H9 (cell line): Measurements from ENCODE around the gene DHRS7B. TPM values are rescaled to one million over a fixed set of nuclear protein-coding genes. Genes with fewer than 3 reads are reported as not detected.

Experiments used
- DNase-seq: peaks from one replicate; pipeline ENCODE4 v3.0.0-alpha.2; 2017
- H2AFZ ChIP-seq: one replicate; pipeline ENCODE4 v1.6.1; 2013; ENCODE audit warnings: mild to moderate bottlenecking, low read length, control low read depth, moderate library complexity
- H2AK5ac ChIP-seq: 2 replicates; pipeline ENCODE4 v1.6.1; 2013; ENCODE audit warnings: low read length, control low read depth, mixed read lengths; ENCODE audit not compliant: insufficient read length
- H2BK120ac ChIP-seq: one replicate; pipeline ENCODE4 v1.6.1; 2013; ENCODE audit warnings: low read depth, mild to moderate bottlenecking, low read length, control low read depth, inconsistent platforms; ENCODE audit not compliant: poor library complexity, severe bottlenecking
- H2BK12ac ChIP-seq: 2 replicates; pipeline ENCODE4 v1.6.1; 2013; ENCODE audit warnings: low read length, control low read depth, mixed read lengths, low read depth; ENCODE audit not compliant: insufficient read length
- H2BK15ac ChIP-seq: 2 replicates; pipeline ENCODE4 v1.6.1; 2013; ENCODE audit warnings: low read depth, low read length, control low read depth
- H2BK20ac ChIP-seq: one replicate; pipeline ENCODE4 v1.6.1; 2013; ENCODE audit warnings: low read depth, mild to moderate bottlenecking, low read length, control low read depth, inconsistent platforms; ENCODE audit not compliant: poor library complexity, severe bottlenecking
- H2BK5ac ChIP-seq: 2 replicates; pipeline ENCODE4 v1.6.1; 2013; ENCODE audit warnings: low read length, control low read depth, mixed read lengths; ENCODE audit not compliant: insufficient read length
- H3K14ac ChIP-seq: 2 replicates; pipeline ENCODE4 v1.6.1; 2013; ENCODE audit warnings: low read length, control low read depth; ENCODE audit not compliant: insufficient read depth
- H3K18ac ChIP-seq: 2 replicates; pipeline ENCODE4 v1.6.1; 2013; ENCODE audit warnings: low read depth, mild to moderate bottlenecking, mixed read lengths, low read length, control low read depth; ENCODE audit not compliant: insufficient read length
- H3K23ac ChIP-seq: 2 replicates; pipeline ENCODE4 v1.6.1; 2013; ENCODE audit warnings: low read length, control low read depth, mixed read lengths, low read depth; ENCODE audit not compliant: insufficient read length
- H3K23me2 ChIP-seq: 2 replicates; pipeline ENCODE4 v1.6.1; 2013; ENCODE audit warnings: low read depth, mild to moderate bottlenecking, mixed read lengths, low read length, control low read depth; ENCODE audit not compliant: insufficient read length, poor library complexity, severe bottlenecking
- H3K27ac ChIP-seq: 2 replicates; pipeline ENCODE4 v1.5.1; 2013; ENCODE audit warnings: low read length, control low read depth, mixed read lengths, low read depth; ENCODE audit not compliant: insufficient read length
- H3K27me3 ChIP-seq: 2 replicates; pipeline ENCODE4 v1.6.1; 2013; ENCODE audit warnings: low read length, control low read depth, inconsistent platforms; ENCODE audit not compliant: insufficient read depth
- H3K4ac ChIP-seq: 2 replicates; pipeline ENCODE4 v1.6.1; 2013; ENCODE audit warnings: low read depth, mild to moderate bottlenecking, control low read depth, inconsistent platforms, low read length, moderate library complexity
- H3K4me1 ChIP-seq: 2 replicates; pipeline ENCODE4 v1.6.1; 2013; ENCODE audit warnings: low read length, control low read depth, inconsistent platforms; ENCODE audit not compliant: insufficient read depth
- H3K4me2 ChIP-seq: 2 replicates; pipeline ENCODE4 v1.6.1; 2013; ENCODE audit warnings: low read length, control low read depth, mixed read lengths; ENCODE audit not compliant: insufficient read length, insufficient read depth
- H3K56ac ChIP-seq: 2 replicates; pipeline ENCODE4 v1.6.1; 2013; ENCODE audit warnings: low read depth, mild to moderate bottlenecking, mixed read lengths, low read length, control low read depth; ENCODE audit not compliant: insufficient read length
- H3K79me1 ChIP-seq: 2 replicates; pipeline ENCODE4 v1.6.1; 2013; ENCODE audit warnings: low read depth, mild to moderate bottlenecking, moderate library complexity, low read length, control low read depth, inconsistent platforms; ENCODE audit not compliant: insufficient read depth, poor library complexity, severe bottlenecking
- H3K79me2 ChIP-seq: 2 replicates; pipeline ENCODE4 v1.6.1; 2013; ENCODE audit warnings: low read length, control low read depth, inconsistent platforms; ENCODE audit not compliant: insufficient read depth
- H3K9ac ChIP-seq: 2 replicates; pipeline ENCODE4 v1.6.1; 2013; ENCODE audit warnings: low read length, control low read depth, mixed read lengths; ENCODE audit not compliant: insufficient read length; ENCODE audit errors: extremely low read depth
- H3K9me3 ChIP-seq: one replicate; pipeline ENCODE4 v1.6.1; 2013; ENCODE audit warnings: low read depth, low read length, inconsistent platforms; ENCODE audit not compliant: control insufficient read depth
- H3T11ph ChIP-seq: one replicate; pipeline ENCODE4 v1.6.1; 2013; ENCODE audit warnings: mild to moderate bottlenecking, low read length, control low read depth, inconsistent platforms
- H4K20me1 ChIP-seq: one replicate; pipeline ENCODE4 v1.6.1; 2013; ENCODE audit not compliant: control insufficient read depth, insufficient read length, insufficient read depth
- H4K5ac ChIP-seq: 2 replicates; pipeline ENCODE4 v1.6.1; 2013; ENCODE audit warnings: low read depth, mild to moderate bottlenecking, mixed read lengths, low read length, control low read depth; ENCODE audit not compliant: insufficient read length
- H4K8ac ChIP-seq: replicated peaks from 2 replicates; pipeline ENCODE4 v1.6.1; 2013; ENCODE audit warnings: low read length, control low read depth, mixed read lengths, low read depth; ENCODE audit not compliant: insufficient read length
- H4K91ac ChIP-seq: 2 replicates; pipeline ENCODE4 v1.6.1; 2013; ENCODE audit warnings: low read depth, mild to moderate bottlenecking, moderate library complexity, mixed read lengths, low read length, control low read depth; ENCODE audit not compliant: insufficient read length
- H3K27ac Mint-ChIP-seq, 3 experiments: 2 replicates in 2 of 3; 3 replicates in 1 of 3; pipeline ENCODE4 v1.8.0; 2020 to 2021; ENCODE audit warnings: mixed read lengths in 3 of 3, mild to moderate bottlenecking in 1 of 3, moderate library complexity in 1 of 3
- H3K27me3 Mint-ChIP-seq: 2 replicates; pipeline ENCODE4 v1.8.0; 2021; ENCODE audit warnings: low read depth, mild to moderate bottlenecking, moderate library complexity, mixed read lengths
- H3K36me3 Mint-ChIP-seq, 3 experiments: 2 replicates in 2 of 3; 3 replicates in 1 of 3; pipeline ENCODE4 v1.8.0; 2020 to 2021; ENCODE audit warnings: low read depth in 3 of 3, mixed read lengths in 3 of 3; ENCODE audit not compliant: insufficient read depth in 1 of 3
- H3K4me1 Mint-ChIP-seq, 2 experiments: 2 replicates each; pipeline ENCODE4 v1.8.0; 2020; ENCODE audit warnings: mixed read lengths in 2 of 2
- H3K4me3 Mint-ChIP-seq, 2 experiments: 2 replicates in 1 of 2; 3 replicates in 1 of 2; pipeline ENCODE4 v1.8.0; 2020 to 2021; ENCODE audit warnings: mild to moderate bottlenecking in 2 of 2, mixed read lengths in 2 of 2, moderate library complexity in 1 of 2
- H3K9me3 Mint-ChIP-seq, 2 experiments: 2 replicates in 1 of 2; 3 replicates in 1 of 2; pipeline ENCODE4 v1.8.0; 2020; ENCODE audit warnings: mild to moderate bottlenecking in 2 of 2, mixed read lengths in 2 of 2, moderate library complexity in 1 of 2
- whole genome bisulfite sequencing: extraction: QIAGEN DNeasy Blood & Tissue Kit; methylation state at CpG from one replicate; pipeline ENCODE4 v1.1.7; 2013; ENCODE audit warnings: missing lambda C conversion rate, low lambda C conversion rate, mixed read lengths; ENCODE audit not compliant: insufficient read length; ENCODE audit errors: extremely low coverage; 5-methylcytosine and 5-hydroxymethylcytosine counted together
- total RNA-seq: library from RNA; stranded (reverse); gene quantifications from 2 replicates; pipeline ENCODE4 v1.2.1, GENCODE V29; 2021
- TF ChIP-seq, protein P1 (sequence below): fragments of 200-600 bp; sonication (generic); conservative IDR thresholded peaks from 3 replicates; pipeline ENCODE4 v1.8.0; 2021; ENCODE audit warnings: antibody characterized with exemption, mild to moderate bottlenecking

The DHRS7B gene
- total RNA-seq, 1 experiment from 2014 or later = 20.3 TPM

DNA sequence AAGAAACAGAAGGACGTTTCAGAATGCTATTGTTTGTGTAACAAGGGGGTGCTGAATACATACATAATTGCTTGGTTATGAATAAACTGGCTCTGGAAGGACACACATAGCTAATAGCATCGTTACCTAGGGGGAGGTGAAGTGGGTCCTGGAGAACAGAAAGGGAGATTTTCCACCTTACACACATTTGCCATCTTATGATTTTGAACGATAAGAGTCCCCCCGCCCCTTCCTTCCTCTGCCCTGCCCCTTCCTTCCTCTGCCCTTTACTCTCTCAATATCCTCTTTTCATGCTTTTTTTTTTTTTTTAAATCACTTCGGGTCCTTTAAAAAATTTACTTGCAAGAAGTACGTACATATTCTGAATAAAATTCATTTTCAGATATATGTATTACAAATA, 902 bp upstream of the DHRS7B start:
- Histone ChIP-seq H3K79me1 (no peaks in the 10 kb centered on the region), H4K91ac (no peak overlapping the region), H3K4ac (no peak overlapping the region), H3K9me3 (no peaks in the 10 kb centered on the region), H2BK20ac (no peak overlapping the region), H3K4me1 (peaks cover 3% of the 10 kb centered on the region; the same call in 1 of the 2 replicates), H2BK120ac (no peak overlapping the region), H2AK5ac (no peak overlapping the region), H3K9ac (no peak overlapping the region), H3K23ac (no peak overlapping the region), H4K20me1 (no peaks in the 10 kb centered on the region), H3K79me2 (no peaks in the 10 kb centered on the region), H3T11ph (no peak overlapping the region), H2BK5ac (no peak overlapping the region), H3K18ac (no peak overlapping the region), H2BK15ac (no peak overlapping the region), H4K5ac (no peak overlapping the region), H3K56ac (no peak overlapping the region), H3K27ac (no peak overlapping the region), H2AFZ (no peak overlapping the region), H2BK12ac (no peak overlapping the region), H3K27me3 (no peaks in the 10 kb centered on the region), H4K8ac (no peak overlapping the region), H3K4me2 (peak overlapping the region; percentile 82), H3K14ac (no peak overlapping the region), H3K23me2 (peaks cover 7% of the 10 kb centered on the region)
- WGBS = no CpG with 5 or more reads among the region's 6 CpGs
- peak overlapping the region; percentile 90 to 94 for H3K4me3 Mint-ChIP-seq
- H3K9me3 Mint-ChIP-seq = peaks cover 0 to 3% of the 10 kb centered on the region in 2 experiments; a peak in 3 of 5 replicates
- DNase-seq = no peak
- H3K36me3 Mint-ChIP-seq = peaks cover 0 to 2% (median 2%) of the 10 kb centered on the region in 3 experiments; a peak in 2 of 7 replicates
- H3K27me3 Mint-ChIP-seq = no peaks in the 10 kb centered on the region
- H3K27ac Mint-ChIP-seq = no peak overlapping the region
- H3K4me1 Mint-ChIP-seq = peaks cover 33 to 36% of the 10 kb centered on the region in 2 experiments
- TF ChIP-seq, protein P1, sequence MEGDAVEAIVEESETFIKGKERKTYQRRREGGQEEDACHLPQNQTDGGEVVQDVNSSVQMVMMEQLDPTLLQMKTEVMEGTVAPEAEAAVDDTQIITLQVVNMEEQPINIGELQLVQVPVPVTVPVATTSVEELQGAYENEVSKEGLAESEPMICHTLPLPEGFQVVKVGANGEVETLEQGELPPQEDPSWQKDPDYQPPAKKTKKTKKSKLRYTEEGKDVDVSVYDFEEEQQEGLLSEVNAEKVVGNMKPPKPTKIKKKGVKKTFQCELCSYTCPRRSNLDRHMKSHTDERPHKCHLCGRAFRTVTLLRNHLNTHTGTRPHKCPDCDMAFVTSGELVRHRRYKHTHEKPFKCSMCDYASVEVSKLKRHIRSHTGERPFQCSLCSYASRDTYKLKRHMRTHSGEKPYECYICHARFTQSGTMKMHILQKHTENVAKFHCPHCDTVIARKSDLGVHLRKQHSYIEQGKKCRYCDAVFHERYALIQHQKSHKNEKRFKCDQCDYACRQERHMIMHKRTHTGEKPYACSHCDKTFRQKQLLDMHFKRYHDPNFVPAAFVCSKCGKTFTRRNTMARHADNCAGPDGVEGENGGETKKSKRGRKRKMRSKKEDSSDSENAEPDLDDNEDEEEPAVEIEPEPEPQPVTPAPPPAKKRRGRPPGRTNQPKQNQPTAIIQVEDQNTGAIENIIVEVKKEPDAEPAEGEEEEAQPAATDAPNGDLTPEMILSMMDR = no peak
